Activated CD4-positive, alpha-beta T cell treated with anti-CD3 and anti-CD28 coated beads for 36 hours (primary cell): ENCODE data around the gene FAM163A. TPM values are rescaled to one million over a fixed set of nuclear protein-coding genes. Genes with fewer than 3 reads are reported as not detected.
"Not testable (repeated sequence)": the region's sequence is repeated elsewhere in the genome, so short reads cannot be mapped to it uniquely, and the experiment has no call there.

Experiments
- ATAC-seq: fragments of 200-7000 bp; cut with Tn5 transposase; one replicate; pipeline ENCODE4 v1.10.0; 2021; ENCODE audit warnings: mild to moderate bottlenecking, moderate library complexity
- CTCF ChIA-PET: fragments of 350-600 bp; sonication (Branson Sonifier 250); formaldehyde crosslinking; loops from one replicate; lab custom pipeline; 2021; ENCODE audit warnings: antibody characterized with exemption; lab: Charles Lee
- POLR2A ChIA-PET: fragments of 350-600 bp; sonication (Branson Sonifier 250); formaldehyde crosslinking; loops from one replicate; lab custom pipeline; 2021; ENCODE audit warnings: antibody characterized with exemption, inconsistent platforms; lab: Charles Lee
- DNase-seq: peaks from one replicate; pipeline ENCODE4 v3.0.0-alpha.2; 2020
- H3K27ac Mint-ChIP-seq: one replicate; pipeline ENCODE4 v1.8.0; 2021; ENCODE audit warnings: mixed read lengths
- H3K27me3 Mint-ChIP-seq: one replicate; pipeline ENCODE4 v1.8.0; 2021; ENCODE audit warnings: mixed read lengths
- H3K36me3 Mint-ChIP-seq: one replicate; pipeline ENCODE4 v1.8.0; 2021; ENCODE audit warnings: low read depth, mixed read lengths
- H3K4me1 Mint-ChIP-seq: one replicate; pipeline ENCODE4 v1.8.0; 2021; ENCODE audit warnings: mixed read lengths
- H3K4me3 Mint-ChIP-seq: one replicate; pipeline ENCODE4 v1.8.0; 2021; ENCODE audit warnings: mild to moderate bottlenecking, moderate library complexity, mixed read lengths
- H3K9me3 Mint-ChIP-seq: one replicate; pipeline ENCODE4 v1.8.0; 2021; ENCODE audit warnings: low read depth, mixed read lengths
- intact Hi-C, 2 experiments: fragments of 100-400 bp; cut with DNase I in 1 of 2; cut with micrococcal nuclease in 1 of 2; formaldehyde crosslinking; loops; one replicate each; pipeline versions ENCODE4 v1.14.2 to v1.15.1; 2022 to 2024; cut with DNase I, micrococcal nuclease
- total RNA-seq, 2 experiments: library from RNA; stranded (reverse); gene quantifications; one replicate each; pipeline ENCODE4 v1.2.3, GENCODE V29; 2021

Gene FAM163A
- total RNA-seq, 2 experiments from 2014 or later: not detected

DNA sequence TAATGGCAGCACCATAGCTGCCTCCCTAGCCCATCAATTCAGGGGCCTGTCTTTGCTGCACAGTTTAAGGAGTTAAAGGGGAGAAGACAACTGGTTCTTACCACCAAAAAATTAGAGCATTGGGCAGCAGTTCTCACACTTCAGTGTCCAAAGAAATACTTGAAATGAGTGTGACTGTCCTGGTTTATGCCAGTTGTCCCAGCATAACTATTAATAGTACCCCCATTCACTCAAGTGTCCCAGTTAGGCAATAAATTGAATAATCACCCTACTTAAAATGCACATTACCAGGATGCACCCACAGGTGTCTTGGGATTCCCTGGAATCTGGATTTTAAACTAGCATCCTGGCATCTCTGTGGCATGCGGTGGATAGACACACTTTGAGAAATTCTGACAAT lies 51.1 kb downstream of the FAM163A start:
- DNase-seq (no peak), ATAC-seq (no peak)
- no peak overlapping the region for H3K4me3 Mint-ChIP-seq
- H3K4me1 Mint-ChIP-seq: no peaks in the 10 kb centered on the region
- H3K36me3 Mint-ChIP-seq: no peaks in the 10 kb centered on the region
- no peak overlapping the region for H3K27ac Mint-ChIP-seq
- H3K9me3 Mint-ChIP-seq: no peaks in the 10 kb centered on the region
- ChIA-PET CTCF (interaction anchor here (0.7 kb wide), 1 partner anchor 89 kb away, joined by 3 read pairs; no protein-coding TSS in a partner anchor), POLR2A (no interaction called here)
- intact Hi-C loops: no loop called here
- H3K27me3 Mint-ChIP-seq: no peaks in the 10 kb centered on the region

DNA sequence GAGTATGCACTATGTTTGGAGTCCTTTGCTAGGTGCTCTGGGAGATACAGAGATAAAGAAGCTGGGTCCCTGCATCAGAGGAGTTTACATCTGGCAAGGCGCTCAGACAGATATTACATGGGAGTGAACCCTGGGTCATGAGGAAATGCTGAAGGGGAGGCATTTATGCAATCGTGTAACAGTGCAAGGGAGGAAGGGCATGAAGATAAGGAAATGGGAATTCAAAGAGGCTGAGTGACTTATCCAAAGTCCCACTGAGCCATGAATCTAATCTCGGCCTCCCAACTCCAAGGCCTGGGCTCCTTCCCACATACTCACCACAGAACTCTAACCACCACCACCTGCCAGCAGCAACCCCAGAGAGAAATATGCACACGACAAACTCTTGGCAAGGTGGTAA lies 51.6 kb downstream of the FAM163A start:
- no peak for ATAC-seq
- no peaks in the 10 kb centered on the region for H3K4me1 Mint-ChIP-seq
- POLR2A ChIA-PET: no interaction called here

DNA sequence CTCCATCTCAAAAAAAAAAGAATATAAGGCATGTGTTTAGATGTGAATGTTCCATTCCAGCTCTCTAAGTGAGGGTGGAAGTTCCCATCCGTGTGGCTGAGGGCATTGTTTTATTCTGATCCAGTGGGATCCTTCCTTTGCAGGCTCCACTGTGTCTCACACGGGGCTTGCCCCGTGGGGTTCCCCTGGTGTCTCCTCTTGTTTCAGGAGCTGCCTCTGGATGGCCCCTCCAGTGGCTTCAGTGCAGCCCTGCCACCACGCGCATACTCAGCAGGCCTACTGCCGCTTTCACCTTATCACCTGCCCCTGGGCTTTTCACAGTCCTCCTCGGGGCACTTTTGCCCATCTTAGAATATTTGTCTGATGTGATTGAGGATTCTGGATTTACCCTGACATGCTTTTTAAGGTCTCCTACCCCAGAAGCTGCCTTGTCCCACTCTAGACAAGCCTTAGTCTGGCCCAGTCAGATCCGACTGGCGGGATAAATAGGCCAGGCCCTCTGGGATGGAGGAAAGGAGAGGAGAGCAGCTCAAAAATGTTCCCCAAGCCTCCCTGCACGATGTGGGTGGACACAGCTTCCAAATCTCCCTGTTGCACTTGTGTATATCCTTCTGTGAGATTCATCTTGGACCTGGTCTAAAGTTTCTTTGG lies 55.2 kb downstream of the FAM163A start:
- H3K27me3 Mint-ChIP-seq: no peaks in the 10 kb centered on the region
- ATAC-seq (no peak), DNase-seq (no peak)
- intact Hi-C loops: no loop called here
- no peaks in the 10 kb centered on the region for H3K9me3 Mint-ChIP-seq
- ChIA-PET CTCF (interaction anchor here (0.7 to 4.6 kb wide), 5 partner anchors 11 to 100 kb away, joined by 3 to 20 read pairs (median 5); no protein-coding TSS in a partner anchor), POLR2A (no interaction called here)
- H3K36me3 Mint-ChIP-seq: no peaks in the 10 kb centered on the region
- no peak overlapping the region for H3K27ac Mint-ChIP-seq
- no peak overlapping the region for H3K4me3 Mint-ChIP-seq
- H3K4me1 Mint-ChIP-seq: no peaks in the 10 kb centered on the region

More for the DNA sequence above, 51.6 kb downstream of the FAM163A start:
- no peak for DNase-seq
- Mint-ChIP-seq H3K36me3 (no peaks in the 10 kb centered on the region), H3K27me3 (no peaks in the 10 kb centered on the region), H3K27ac (no peak overlapping the region), H3K9me3 (no peaks in the 10 kb centered on the region), H3K4me3 (no peak overlapping the region)
- CTCF ChIA-PET: interaction anchor here (0.7 to 4.6 kb wide), 2 partner anchors 15 to 89 kb away, joined by 3 to 20 read pairs; no protein-coding TSS in a partner anchor
- intact Hi-C loops: no loop called here

DNA sequence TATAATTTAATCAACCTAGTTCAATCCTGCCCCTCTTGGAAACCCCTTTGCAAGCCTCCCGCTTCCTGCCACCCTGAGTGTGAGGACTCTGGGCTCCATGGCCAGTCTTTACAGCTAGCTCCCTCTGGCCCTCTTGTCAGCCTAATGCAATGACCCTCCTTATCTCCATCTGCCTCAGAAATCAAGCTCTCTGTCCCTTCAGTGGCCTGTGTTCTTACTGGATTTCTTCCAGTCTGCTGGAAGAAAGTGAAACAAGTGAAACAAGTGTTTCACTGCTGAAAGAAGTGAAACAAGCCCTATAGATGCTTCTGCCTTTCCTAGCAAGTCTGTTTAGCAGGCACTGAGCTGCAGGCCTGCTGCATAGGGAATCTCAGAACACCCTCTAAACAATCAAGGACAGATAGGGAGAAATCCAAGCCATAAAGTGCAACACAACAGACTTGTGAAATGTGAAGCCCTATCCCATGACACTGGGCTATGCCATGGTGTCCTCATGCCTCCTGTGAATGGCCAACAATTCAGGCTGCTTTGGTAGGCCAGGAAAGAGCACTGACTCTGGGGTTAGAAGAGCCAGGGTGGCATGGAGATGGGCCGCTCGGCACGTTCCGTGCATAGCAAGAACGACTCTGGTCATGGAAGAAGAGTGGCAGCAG lies 55.9 kb downstream of the FAM163A start:
- intact Hi-C loops: no loop called here
- no peak overlapping the region for H3K4me3 Mint-ChIP-seq
- no peaks in the 10 kb centered on the region for H3K27me3 Mint-ChIP-seq
- DNase-seq: no peak
- H3K36me3 Mint-ChIP-seq: no peaks in the 10 kb centered on the region
- no peak overlapping the region for H3K27ac Mint-ChIP-seq
- ATAC-seq: no peak
- POLR2A ChIA-PET: no interaction called here
- H3K4me1 Mint-ChIP-seq: no peaks in the 10 kb centered on the region
- CTCF ChIA-PET: interaction anchor here (0.7 to 4.6 kb wide), 4 partner anchors 11 to 100 kb away, joined by 4 to 20 read pairs (median 8); no protein-coding TSS in a partner anchor
- H3K9me3 Mint-ChIP-seq: no peaks in the 10 kb centered on the region

DNA sequence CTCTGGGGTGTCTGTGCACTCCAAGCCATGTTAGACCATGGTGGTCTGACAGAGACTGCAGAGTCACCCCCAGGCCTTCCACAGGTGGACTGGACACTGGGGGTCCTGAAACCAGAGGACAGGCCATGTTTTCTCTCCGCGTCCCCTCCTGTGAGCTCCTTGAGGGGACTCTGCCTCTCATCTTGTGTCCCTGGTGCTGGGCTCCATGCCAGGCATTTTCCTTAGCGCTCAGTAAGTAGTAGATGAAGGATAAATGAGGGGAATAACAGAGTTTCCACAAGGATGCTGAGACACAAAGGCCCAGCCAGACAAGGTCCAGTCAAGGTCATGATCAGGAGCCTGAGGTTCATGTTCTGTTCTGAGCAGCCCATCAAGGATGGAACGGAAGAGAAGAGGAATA lies 57.4 kb downstream of the FAM163A start:
- Mint-ChIP-seq H3K4me3 (no peak overlapping the region), H3K27ac (no peak overlapping the region), H3K9me3 (no peaks in the 10 kb centered on the region), H3K4me1 (no peaks in the 10 kb centered on the region), H3K36me3 (no peaks in the 10 kb centered on the region), H3K27me3 (no peaks in the 10 kb centered on the region)
- intact Hi-C loops: no loop called here
- ATAC-seq: no peak
- DNase-seq: no peak
- CTCF ChIA-PET: interaction anchor here (0.7 to 1.9 kb wide), 2 partner anchors 9 to 13 kb away, joined by 3 to 6 read pairs; no protein-coding TSS in a partner anchor
- POLR2A ChIA-PET: no interaction called here

DNA sequence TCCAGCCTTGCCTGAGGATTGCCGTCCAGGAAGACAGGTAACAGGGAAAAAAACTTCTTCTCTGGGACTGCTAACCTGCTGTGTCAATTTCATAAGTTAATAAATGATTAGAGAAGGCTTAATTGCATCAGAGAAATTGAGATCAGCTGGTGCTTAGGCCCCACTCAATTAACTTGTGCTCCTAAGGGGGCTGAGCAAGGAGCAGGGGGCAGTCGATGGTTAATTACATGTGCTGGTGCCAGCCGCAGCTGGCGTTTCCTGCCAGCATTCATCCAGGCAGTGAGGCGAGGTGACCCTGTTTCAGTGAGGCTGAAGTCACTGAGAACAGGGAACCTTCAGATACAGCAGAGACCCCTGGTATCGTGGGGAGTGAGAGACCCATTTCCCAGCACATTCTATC lies 60.0 kb downstream of the FAM163A start:
- intact Hi-C loops: no loop called here
- ATAC-seq: no peak

DNA sequence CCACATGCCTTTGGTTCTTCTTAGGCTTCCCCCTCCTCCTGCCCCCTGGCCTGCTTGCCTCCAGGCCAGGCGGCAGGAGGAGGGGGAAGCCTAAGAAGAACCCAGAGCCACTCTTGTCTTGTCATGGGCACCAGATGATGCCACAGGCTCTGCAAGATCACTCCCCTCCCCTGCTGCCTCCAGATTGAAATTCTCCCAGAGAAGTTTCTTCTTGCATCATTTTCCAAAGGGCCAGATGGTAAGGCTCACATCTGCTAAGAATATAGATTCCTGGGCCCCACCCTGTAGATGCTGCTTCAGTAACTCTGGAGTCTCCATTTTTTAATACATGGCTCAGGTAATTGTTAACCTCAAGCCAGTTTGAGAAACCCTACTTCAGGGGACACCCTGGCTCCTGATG lies 60.8 kb downstream of the FAM163A start:
- intact Hi-C loops: no loop called here
- DNase-seq: no peak
- H3K36me3 Mint-ChIP-seq: no peaks in the 10 kb centered on the region
- no peak overlapping the region for H3K27ac Mint-ChIP-seq
- H3K27me3 Mint-ChIP-seq: no peaks in the 10 kb centered on the region
- no peak for ATAC-seq
- ChIA-PET POLR2A (no interaction called here), CTCF (no interaction called here)
- H3K9me3 Mint-ChIP-seq: no peaks in the 10 kb centered on the region
- no peak overlapping the region for H3K4me3 Mint-ChIP-seq
- no peaks in the 10 kb centered on the region for H3K4me1 Mint-ChIP-seq

More for the DNA sequence above, 60.0 kb downstream of the FAM163A start:
- Mint-ChIP-seq H3K4me3 (no peak overlapping the region), H3K9me3 (no peaks in the 10 kb centered on the region), H3K27me3 (no peaks in the 10 kb centered on the region), H3K4me1 (no peaks in the 10 kb centered on the region), H3K36me3 (no peaks in the 10 kb centered on the region), H3K27ac (no peak overlapping the region)
- POLR2A ChIA-PET: no interaction called here
- DNase-seq: no peak
- CTCF ChIA-PET: interaction anchor here (0.6 to 1.0 kb wide), 2 partner anchors 12 to 64 kb away, joined by 3 read pairs; no protein-coding TSS in a partner anchor

DNA sequence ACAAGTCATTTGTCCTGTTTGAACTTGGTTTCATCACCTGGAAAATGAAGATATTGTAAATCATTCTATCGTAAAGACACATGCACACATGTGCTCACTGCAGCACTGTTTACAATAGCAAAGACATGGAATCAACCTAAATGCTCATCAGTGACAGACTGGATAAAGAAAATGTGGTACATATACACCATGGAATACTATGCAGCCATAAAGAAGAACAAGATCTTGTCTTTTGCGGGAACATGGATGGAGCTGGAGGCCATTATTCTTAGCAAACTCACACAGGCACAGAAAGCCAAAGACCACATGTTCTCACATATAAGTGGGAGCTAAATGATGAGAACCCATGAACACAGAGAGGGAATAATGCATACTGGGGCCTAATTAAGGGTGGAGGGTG lies 61.3 kb downstream of the FAM163A start:
- POLR2A ChIA-PET, CTCF ChIA-PET, H3K9me3 Mint-ChIP-seq, H3K27me3 Mint-ChIP-seq, H3K36me3 Mint-ChIP-seq, H3K4me3 Mint-ChIP-seq, DNase-seq, H3K4me1 Mint-ChIP-seq, intact Hi-C loops, H3K27ac Mint-ChIP-seq, ATAC-seq: not testable (repeated sequence)

DNA sequence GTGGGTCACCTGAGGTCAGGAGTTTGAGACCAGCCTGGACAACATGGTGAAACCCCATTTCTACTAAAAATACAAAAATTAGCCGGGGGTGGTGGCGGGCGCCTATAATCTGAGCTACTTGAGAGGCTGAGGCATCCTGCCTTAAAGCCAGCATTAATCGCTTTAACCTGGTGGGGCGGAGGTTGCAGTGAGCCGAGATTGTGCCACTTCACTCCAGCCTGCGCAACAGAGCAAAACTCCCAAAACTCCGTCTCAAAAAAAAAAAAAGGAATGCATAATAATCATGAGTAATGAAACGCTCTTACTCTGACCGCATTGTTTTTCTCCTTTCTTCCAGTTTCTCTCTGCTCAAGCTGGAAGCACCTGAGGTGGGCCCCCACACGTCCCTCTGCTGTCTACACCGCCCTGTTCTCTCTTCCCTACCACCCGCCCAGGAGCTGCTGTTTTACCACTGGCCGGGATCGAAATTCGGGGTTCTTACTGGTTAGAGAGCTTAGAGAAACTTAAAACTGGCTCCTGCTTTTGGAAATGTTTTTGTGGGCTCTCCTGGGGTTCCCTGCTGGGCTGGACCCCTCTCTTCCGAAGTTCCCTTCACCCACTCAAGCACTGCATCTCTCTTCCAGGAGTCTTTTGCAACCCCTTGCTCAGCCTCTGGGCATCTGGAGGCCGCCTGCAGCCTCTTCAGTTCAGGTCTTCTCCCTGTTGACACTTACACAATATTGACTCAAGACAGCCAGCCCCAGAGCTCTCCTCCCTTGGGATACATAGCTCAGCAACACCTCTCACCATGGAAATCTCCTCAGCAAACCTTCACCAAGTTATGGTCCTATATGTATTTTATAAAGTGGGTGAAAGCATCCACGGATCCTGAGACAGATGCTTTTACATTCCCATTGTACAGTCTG lies 62.5 kb downstream of the FAM163A start:
- CTCF ChIA-PET: interaction anchor here (0.6 to 2.0 kb wide), 4 partner anchors 9 to 349 kb away, joined by 3 to 8 read pairs (median 4); partner anchors contain the start of gene QSOX1
- Mint-ChIP-seq H3K4me3 (no peak overlapping the region), H3K9me3 (no peaks in the 10 kb centered on the region), H3K36me3 (no peaks in the 10 kb centered on the region), H3K4me1 (peaks cover 4% of the 10 kb centered on the region), H3K27me3 (peaks cover 2% of the 10 kb centered on the region), H3K27ac (no peak overlapping the region)
- no peak for DNase-seq
- intact Hi-C loops: no loop called here
- no peak for ATAC-seq
- POLR2A ChIA-PET: no interaction called here

DNA sequence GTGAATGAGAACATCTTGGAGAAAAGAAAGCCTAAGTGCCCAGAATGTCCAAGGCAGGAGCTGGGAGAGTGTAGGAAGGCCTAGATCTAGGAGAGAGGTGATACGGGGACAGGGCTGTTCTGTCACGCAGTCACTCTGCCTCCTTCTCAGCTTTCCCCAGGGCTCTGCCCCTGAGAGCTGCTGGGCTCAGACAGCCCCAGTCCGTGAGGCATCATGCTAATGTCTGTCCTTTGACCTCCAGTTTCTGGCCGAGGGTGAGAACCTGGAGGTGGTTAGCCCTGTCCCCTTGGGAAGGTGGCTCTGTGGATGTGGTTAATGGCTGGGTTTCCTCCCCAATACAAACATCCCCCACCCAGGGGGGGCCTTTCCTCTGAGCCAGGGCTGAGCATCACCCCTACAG lies 63.2 kb downstream of the FAM163A start:
- Mint-ChIP-seq H3K4me3 (no peak overlapping the region), H3K9me3 (no peaks in the 10 kb centered on the region), H3K4me1 (peaks cover 4% of the 10 kb centered on the region), H3K36me3 (no peaks in the 10 kb centered on the region), H3K27me3 (peaks cover 2% of the 10 kb centered on the region), H3K27ac (no peak overlapping the region)
- no peak for DNase-seq
- CTCF ChIA-PET: interaction anchor here (0.6 to 2.0 kb wide), 2 partner anchors 8 to 14 kb away, joined by 4 to 8 read pairs; no protein-coding TSS in a partner anchor
- ATAC-seq: no peak
- POLR2A ChIA-PET: no interaction called here
- intact Hi-C loops: no loop called here

DNA sequence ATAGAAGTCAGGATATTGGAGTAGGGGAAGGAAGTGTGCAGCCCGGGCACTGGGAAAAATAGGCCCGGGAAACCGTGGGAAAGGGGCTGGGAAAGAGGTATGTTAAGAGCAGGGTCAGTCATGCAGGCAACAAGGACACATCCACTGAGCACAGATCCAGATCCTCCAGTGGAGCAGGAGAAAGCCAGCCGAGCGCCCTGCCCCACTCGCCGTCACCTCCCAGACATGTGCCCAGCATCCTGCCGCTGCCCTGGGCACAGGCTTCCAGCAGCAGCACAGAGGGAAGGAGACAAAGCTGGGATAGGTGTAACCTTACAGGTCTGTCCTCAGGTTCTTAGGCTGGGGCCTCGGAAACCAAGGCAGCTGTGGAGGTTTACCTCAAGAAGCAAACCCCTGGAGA lies 64.2 kb downstream of the FAM163A start:
- Mint-ChIP-seq H3K4me3 (no peak overlapping the region), H3K36me3 (no peaks in the 10 kb centered on the region), H3K27me3 (peaks cover 2% of the 10 kb centered on the region), H3K27ac (no peak overlapping the region), H3K4me1 (peaks cover 4% of the 10 kb centered on the region), H3K9me3 (no peaks in the 10 kb centered on the region)
- intact Hi-C loops: no loop called here
- no peak for ATAC-seq
- ChIA-PET POLR2A (no interaction called here), CTCF (interaction anchor here (13.4 kb wide), 1 partner anchor 101 kb away, joined by 619 read pairs; no protein-coding TSS in a partner anchor)
- no peak for DNase-seq
